GM18498 (cell line): ENCODE measurements around the gene IFI16.
"Not testable (repeated sequence)": the region's sequence is repeated elsewhere in the genome, so short reads cannot be mapped to it uniquely, and the experiment has no call there.

ENCODE experiments used
- ATAC-seq: cut with Tn5 transposase; IDR thresholded peaks from one replicate; pipeline ENCODE4 v1.9.1; 2021; ENCODE audit warnings: mild to moderate bottlenecking, moderate library complexity; ENCODE audit not compliant: unreplicated experiment

The IFI16 gene

DNA sequence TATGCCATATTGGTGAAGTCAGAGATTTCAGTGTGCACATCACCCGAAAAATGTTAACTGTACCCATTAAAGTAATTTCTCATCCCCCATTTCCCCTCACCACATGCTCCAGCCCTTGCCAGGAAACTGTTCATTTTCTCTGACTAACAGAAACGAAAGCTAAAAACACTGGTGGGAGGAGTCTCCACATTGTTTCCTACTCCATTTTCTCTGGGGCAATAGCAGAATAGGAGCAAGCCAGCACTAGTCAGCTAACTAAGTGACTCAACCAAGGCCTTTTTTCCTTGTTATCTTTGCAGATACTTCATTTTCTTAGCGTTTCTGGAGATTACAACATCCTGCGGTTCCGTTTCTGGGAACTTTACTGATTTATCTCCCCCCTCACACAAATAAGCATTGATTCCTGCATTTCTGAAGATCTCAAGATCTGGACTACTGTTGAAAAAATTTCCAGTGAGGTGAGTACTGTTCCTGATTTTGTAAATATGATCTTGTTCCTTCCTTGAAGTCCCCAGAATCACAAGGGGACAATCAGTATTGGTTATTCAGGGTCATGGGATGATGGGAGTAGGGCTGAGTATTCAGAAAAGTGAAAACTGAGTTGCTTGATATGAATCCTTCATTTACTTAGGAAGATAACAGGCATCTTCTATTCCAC lies at the start of gene IFI16:
Gene IFI16, plus strand, starts transcription at position 204 of the 658 bp plus-strand sequence. CDS start 4,774 bp downstream, outside the sequence.
- ATAC-seq, result peak; percentile 69

DNA sequence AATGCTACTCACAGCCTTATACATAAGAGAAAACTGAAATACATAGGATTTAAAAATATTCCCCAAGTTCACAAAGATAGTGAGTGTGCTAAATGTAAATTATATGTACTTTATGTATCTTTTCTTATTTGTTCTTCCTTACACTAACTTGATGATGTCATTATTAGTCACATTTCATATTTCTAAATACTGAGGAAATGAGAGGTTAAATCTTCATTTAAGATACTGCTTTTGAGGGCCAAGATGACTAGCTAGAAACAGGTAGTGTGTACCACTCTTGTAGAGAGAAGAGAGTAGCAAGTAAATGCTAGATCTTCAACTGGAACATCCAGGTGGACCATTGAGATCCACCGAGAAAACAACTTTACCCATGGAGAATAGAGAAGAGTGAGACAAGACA lies 48.5 kb upstream of the IFI16 start:
- ATAC-seq, result no peak

DNA sequence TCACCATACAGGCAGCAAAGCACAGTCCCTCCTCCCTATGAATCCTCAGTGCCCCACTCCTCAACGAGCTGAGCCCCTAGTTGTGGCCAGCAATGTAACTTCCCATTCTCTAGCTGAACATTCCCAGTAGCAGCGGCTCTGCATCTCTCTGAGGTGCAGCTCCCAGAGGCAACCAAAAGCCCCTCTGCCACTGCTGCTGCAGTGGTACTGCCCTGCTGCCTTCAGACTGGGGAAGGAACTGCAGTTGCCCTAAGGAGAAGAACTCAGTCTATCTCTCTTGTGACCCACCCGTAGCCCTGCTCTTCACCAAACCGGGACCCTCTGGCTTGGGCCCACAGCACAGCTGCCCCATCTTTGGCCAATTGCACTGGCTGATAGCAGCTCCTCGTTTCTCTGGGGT lies 46.7 kb upstream of the IFI16 start:
- ATAC-seq, result no peak

DNA sequence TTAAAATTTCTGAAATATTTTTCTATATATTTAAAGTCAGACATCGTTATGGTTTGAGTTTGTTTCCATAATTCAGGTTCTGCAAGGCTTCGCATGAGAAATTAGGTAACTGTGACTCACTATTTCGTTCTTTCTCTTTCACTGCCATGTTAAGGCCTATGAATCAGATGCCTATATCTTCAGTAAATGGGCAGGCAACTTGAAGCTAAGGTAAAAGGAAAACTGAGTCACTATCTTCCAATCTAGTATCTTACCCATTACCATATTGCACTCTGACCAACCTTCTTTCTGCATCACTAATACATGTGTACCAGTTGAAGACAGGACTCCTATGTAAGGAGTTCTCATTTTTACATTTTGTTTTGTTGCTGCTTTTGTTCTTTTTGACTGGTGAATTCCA lies 40.5 kb upstream of the IFI16 start:
- ATAC-seq, result no peak

DNA sequence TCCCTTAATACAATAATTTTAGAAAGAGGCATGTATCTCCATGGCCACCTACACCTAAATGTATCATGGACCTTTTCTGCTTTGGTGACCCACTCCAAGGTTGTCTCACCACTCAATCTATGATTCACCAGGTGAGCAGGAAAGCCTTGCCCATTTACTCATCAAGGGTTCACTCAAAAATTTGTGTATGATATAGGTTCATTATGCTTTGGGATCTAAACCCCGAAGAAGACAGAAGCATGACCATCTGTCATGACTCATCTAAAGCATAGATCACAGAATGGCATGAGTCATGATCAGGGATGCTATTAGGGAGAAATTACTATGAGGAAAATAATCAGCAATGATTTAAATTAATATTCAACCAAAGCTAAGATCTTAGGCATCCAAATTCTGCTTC lies 39.9 kb upstream of the IFI16 start:
- no peak for ATAC-seq

DNA sequence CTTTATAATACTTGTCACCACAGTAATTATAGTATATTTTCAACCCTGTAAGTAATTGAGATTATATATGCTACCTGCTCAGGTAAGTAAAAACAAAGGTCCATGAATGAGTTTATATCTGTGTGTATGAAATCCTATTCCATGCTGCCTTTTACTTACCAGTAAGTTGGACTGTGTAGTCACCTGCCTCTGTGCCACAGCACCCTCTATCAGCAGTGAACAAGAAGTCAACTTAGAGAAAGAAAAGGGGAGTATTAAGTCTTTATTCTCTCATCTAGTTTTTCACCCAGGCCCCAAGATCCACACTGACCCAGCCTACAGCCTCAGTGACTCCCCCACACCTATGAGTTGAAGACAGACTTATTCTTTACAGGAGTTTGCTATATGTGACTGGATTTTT lies 36.9 kb upstream of the IFI16 start:
- ATAC-seq, result peak; percentile 43

DNA sequence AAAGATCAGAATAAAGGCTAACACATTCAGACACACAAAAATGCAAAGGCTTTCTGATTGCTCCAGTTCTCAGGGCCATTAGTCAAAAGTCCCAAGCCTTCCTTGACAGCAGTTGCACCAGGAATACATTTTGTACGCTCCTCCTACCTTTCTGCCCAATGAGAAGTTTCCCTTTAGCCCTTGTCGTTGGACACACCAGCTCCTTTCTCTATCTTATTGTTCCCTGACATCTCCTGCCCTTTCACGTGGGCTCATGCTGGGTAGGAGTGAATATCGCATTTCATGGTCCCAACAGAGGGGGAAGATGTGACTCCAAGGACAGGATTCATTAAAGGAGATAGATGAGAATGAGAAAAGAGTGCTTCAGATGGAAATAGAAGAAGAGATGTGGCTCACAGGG lies 33.5 kb upstream of the IFI16 start:
- ATAC-seq, result no peak

DNA sequence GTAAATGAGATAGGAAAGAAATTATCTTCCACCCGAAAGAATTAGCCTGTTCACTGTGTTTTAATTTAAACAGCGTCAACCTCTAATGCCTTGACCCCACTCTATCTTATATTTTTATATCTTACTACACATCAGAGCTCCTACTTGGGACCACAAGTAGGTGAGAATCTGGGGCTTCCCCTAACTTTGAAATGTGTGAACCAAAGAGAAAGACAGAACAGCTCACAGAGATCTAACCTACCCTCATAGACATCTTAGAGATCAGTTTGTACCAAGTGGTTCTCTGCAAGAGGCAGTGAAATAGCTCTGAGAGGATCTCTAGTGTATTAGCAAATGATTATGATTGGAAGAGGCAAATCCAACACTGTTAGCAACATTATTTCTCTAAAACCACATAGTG lies 31.0 kb upstream of the IFI16 start:
- no peak for ATAC-seq

DNA sequence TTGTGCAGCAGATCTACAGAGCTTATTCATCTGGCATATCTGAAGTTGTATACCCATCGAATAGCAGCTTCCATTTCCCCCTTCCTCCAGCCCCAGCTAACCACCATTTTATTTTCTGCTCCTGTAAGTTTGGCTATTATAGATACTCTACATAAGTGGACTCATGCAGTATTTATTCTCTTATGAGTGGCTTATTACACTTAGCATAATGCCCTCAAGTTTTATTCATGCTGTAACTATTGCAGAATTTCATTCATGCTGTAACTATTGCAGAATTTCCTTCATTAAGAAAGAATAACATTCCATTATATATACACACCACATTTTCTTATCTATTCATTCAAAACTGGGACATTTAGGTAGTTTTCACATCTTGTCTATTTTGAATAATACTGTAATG lies 30.5 kb upstream of the IFI16 start:
- ATAC-seq, result no peak

DNA sequence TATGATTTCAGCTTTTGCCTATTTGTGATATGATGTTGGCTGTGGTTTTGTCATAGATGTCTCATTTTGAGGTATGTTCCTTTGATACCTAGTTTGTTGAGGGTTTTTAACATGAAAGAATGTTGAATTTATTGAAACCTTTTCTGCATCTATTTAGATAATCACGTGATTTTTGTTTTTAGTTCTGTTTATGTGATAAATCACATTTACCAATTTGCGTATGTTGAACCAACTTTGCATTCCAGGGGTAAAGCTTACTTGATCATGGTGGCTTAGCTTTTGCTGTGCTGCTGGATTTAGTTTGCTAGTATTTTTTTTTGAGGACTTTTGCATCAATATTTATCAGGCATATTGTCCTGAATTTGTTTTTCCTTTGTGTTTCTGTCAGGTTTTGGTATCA lies 26.5 kb upstream of the IFI16 start:
- ATAC-seq, result no peak

DNA sequence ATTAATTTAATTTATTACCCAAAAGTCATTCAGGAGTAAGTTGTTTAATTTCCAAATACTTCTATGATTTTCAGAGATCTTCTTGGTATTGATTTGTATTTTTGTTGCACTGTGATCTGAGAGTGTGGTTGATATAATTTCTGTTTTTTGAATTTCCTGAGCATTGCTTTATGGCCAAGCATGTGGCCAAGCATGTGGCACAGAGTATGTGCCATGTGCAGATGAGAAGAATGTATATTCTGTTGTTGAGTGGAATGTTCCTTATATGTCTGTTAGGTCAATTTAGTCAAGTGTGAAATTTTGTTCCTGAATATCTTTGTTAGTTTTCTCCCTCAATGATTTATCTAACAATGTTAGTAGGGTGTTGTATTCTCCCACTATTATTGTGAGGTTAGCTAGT lies 25.3 kb upstream of the IFI16 start:
- no peak for ATAC-seq

DNA sequence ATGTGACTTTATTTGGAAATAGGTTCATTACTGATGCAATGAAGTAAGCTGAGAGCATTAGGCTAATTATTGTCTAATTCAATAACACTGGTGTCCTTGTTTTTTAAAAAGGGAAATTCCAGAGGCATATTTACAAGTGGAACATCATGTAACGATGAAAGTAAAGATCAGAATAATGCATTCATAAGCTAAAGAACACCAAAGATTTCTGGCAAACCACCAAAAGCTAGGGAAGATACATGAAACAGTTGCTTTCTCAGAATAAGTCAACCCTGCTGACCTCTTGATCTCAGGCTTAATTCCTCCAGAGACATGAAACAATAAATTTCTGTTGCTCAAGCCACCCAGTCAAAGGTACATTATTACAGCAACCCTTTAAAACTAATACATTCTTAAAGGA lies 20.3 kb upstream of the IFI16 start:
- ATAC-seq, result no peak

DNA sequence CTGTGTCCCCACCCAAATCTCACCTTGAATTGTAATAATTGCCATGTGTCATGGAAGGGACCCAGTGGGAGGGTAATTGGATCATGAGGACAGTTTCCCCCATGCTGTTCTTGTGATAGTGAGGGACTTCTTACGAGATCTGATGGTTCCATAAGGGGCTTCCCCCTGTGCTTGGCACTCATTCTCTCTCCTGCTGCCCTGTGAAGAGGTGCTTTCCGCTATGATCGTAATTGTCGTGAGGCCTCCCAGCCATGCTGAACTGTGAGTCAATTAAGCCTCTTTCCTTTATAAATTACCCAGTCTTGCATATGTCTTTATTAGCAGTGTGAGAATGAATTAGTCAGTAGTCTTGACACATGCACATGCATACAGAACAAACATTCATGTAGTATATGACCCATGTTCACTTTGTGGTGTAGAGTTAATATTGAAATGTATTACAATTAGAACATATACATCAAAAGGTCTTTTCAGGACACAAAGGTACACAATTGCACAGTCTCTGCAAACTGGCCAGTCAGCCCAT lies 16.9 kb upstream of the IFI16 start:
- no peak for ATAC-seq

DNA sequence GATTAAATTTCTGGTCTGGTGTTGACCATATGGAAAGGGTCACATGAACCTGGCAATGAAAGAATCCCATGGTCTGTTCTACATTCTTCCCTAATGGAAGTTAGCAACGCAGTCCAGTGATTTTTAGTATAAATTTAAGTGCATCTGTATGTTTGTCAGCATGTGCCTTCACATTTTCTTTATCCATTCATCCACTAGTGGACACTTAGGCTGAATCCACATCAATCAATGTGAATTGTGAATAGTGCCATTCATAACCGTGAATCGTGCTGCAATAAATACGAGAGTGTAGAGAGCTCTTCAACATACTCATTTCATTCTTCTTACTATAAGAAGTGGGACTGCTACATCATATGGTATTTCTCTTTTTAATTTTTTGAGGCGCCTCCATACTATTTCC lies 12.7 kb upstream of the IFI16 start:
- no peak for ATAC-seq

DNA sequence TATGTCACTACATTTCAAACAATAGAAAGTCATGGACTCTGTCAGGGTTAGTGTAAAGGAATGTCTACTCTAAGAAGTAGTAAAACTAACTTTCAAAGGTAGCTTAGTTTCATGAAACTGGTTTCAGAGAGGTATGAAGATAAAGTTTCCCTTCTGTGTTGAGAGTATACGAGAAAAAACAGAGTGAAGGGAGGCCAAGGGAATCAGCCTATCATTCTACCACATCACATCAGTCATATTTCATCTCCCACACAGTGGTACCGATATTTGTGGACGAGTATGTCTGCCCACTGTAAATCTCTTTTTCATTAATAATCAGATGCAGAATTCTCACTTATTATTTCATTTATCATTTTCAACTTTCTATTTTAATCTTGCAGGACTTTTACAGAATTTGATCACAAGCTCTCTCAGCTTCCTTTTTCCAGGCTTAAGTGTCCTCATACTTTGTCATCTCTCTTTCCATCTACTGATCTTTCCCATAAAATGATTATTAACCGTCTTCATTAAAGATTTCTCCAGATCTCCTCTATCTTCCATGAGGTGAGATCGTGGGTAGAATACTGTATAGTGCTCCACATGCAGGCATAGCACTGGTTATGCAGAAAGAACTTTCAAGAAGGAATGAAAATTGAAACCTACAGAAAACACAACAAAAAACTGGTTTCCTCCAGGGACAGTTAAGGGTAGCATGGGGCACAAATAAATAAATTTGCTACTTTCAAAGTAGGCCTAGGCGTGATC lies 11.5 kb upstream of the IFI16 start:
- ATAC-seq, result peak; percentile 37

DNA sequence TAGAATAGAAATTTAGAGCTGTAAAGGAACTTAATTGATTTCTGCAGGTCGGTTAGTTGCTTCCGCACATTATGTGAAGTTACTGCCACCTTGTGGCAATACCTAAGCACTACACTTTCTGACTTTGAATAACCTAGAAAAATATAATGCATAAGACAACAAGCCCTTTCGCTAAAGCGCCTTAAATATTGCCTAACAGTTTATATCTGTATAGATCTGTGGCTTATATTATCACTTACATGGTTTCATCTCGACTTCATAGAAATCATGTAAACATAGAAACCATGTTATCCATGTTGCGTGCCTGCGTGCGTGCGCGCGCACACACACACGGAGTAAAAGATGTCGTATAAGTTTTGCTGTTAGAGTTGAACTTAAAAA lies 10.9 kb upstream of the IFI16 start:
- peak; percentile 37 for ATAC-seq

DNA sequence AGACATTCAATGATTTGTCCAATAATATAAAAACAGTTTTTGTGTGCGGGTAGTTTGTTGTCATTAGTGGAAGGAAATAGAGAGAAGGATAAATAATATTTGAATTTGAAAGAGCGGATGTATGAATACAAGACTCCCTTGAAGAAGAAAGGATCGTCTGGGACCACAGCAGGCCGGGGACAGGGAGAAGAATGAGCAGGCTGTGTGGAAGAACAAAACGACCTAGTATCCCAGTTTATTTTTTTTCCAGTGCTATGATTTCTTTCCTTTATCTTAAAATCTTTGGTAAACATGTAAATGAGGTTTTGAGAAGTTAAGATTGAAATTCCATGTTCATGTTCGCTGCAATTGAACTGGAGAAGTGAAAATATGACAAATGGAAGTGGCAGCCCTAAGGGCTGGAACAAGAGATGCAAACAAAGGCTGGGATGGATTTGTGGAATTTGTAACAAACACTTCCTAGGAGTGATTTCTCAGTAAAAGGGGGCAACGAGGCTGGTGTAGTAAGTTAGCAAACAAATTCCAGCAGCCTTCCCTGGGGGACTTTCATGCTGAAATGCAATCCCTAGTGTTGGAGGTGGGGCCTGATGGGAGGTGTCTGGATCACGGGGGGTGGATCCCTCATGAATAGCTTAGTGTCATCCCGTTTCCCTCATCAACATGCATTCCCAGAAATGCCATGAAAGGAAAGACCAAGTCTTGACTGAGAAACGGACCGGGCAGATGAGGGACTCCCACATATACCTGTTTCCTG lies 10.2 kb upstream of the IFI16 start:
- ATAC-seq, result no peak

DNA sequence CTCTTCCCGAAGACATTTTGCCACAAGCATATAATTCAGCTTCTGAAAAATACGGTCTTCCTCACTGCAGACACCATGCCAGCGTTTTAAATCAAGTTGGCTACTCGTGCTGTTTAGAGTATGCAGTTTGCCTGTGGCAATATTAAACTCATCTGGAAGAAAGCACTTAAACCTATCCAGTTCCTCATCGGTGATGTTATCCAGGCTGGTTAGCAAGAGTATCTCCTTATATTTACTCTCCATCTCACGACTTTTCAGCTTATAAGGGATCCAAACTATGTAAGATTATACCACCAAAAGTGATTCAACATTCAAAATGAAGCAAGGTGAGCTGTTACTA lies 9.7 kb upstream of the IFI16 start:
- ATAC-seq, result no peak

DNA sequence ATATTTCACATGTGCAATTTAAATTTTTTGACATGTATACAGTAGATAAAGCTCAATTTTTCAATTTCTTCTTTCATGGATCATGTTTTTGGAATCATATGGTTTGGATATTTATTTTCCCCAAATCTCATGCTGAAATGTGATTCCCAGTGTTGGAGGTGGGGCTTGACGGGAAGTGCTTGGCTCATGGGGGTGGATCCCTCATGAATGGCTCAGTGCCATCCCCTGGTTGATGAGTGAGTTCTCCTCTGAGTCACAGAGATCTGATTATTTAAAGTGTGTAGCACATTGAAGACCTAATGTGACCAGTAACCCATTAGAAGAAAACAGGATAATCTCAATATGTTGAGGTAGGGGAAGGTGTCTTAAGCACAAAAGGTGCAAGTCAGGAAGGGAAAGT lies 9.1 kb upstream of the IFI16 start:
- ATAC-seq, result no peak

DNA sequence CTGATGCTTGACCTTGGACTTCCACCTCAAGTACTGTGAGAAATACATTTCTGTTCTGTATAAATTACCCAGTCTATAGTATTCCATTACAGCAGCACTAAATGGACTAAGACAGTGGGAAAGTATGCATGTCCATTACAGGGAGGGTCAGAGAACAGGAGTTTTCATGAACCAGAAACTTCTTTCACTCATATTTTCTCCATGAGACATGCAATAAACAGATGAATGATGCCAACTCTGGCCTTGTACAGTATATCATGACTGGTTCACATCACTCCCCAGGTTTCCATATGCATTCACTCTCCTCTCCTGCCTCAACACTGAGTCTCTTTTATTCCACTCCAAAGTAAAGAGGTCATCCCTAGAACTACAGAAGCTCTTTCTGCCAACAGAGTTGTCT lies 4.5 kb upstream of the IFI16 start:
- ATAC-seq, result no peak

DNA sequence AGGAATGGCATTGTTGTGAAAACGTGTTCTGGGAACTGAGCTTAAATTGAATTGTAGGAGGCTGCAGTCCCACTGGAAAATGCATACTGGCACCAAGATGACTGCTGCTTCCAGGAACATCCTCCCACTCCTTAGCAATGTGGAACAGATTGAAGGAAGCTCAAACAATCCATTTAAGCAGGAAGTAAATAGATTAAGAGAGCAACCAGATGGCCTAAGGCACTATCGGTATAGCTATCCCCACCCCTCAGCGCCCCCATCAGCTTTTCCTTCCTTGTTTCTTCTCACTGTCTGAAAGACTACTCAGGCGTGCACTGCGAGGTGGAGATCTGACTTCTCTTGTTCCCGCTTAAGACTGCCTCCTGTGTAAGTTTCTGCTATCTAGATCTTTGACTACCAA lies 4.0 kb upstream of the IFI16 start:
- no peak for ATAC-seq

DNA sequence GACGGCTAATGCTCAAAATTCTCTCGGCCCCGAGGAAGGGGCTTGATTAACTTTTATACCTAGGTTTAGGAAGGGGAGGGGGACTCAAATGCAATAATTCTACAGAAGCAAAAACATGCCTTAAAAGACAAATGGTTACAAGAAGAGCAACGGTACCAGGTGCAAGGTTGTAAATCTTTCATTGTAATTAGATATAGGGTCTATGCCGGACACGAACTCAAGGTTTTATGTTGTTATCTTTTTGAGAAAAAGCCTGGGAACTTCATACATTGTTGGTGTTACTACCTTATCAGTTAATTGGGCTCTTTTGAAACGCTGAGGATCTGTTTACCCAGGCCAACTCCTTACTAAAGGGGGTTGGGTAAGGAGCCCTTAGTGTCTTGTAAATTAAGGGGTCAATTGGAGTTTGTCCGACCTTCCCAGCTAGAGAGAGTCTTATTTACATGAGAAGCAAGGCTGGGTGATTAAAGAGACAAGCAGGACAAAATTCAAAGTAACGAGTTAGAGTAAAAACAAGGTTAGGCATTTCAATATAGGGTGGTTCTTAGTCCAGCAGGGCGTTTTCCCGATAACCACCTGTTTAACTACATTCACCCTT lies 3.4 kb upstream of the IFI16 start:
- ATAC-seq, result not testable (repeated sequence)
